SW480 (cell line): ENCODE data around the gene DHFR2.
"Not testable (repeated sequence)": the region's sequence is repeated elsewhere in the genome, so short reads cannot be mapped to it uniquely, and the experiment has no call there.

Source experiments
- DNase-seq: peaks from one replicate; pipeline ENCODE4 v3.0.0-alpha.2; 2016; ENCODE audit warnings: low spot score

The DHFR2 gene

DNA sequence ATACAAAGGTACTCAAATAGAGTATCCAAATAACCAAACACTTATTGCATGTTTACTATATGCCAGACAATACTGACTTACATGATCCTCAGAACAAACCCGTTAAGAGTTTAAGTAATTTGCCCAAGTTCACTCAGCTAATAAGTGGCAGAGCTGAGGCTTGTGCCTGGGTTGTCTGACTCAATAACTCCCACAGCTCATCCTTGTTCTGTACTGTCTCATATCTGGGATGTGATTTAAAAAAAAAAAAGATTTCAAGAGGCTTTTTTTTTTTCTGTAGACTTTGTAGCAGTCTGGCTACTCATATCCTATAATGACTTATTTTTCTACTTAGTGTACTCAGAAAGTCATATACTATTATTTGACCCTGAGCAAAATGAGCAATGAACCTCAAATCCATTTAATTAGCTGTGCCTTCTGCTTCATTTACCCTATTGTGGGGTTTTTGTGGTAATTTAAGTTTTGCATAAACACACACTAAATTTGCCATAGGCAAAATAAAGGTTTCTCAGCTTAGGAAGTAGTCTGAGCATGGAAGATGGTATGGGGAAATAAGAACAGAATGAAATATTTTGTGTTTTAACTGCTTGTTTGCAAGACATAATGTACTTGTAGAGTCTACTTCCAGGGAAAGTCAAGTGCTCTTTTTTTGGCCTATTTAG, 3.2 kb upstream of the DHFR2 start:
- no peak for DNase-seq

DNA sequence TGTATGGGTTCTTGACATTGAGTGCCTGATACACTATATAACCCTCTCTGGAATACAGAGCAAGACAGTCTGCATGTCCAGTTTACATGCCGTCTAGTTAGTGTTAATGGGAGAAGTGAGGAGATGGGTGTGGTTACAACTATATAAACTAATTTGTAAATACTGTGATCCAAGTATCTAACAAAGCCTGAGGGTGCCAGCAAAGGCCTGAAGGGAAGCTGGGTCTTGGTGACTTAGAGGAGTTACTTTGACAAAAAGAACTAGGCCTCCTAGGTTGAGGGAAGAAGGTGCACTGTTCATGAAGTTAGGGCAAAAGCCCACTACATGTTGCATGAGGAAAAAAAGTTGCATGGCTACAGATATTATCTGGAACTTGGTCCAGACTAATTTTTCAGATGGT, 2.4 kb upstream of the DHFR2 start:
- DNase-seq: no peak

DNA sequence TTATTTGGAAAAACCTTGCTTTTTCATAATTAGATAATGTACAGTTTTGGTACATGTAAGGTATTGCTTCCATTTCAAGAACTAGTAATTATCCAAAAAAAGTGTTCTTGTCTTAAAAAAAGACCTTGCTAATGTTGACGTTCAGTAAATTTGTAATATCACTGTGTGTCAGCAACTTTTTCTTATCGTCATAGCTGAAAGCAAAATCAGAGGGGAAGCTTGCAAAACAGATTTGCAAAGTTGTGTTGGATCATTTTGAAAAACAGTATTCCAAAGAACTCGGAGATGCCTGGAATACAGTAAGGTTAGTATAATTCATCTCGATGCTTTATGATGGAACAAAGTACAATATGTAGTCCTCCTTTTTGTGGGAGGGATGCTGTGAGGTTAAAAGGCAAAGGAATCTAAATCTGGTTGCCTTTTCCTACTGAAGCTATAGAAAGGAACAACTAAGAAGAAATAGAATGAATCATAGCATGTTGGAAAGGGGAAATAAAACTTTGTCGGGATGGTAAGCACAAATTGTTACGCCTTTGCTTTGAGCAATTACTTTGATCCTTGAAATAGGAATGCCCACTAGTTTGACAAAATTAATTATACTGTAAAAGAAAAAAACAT, 1.6 kb upstream of the DHFR2 start:
- DNase-seq: no peak

DNA sequence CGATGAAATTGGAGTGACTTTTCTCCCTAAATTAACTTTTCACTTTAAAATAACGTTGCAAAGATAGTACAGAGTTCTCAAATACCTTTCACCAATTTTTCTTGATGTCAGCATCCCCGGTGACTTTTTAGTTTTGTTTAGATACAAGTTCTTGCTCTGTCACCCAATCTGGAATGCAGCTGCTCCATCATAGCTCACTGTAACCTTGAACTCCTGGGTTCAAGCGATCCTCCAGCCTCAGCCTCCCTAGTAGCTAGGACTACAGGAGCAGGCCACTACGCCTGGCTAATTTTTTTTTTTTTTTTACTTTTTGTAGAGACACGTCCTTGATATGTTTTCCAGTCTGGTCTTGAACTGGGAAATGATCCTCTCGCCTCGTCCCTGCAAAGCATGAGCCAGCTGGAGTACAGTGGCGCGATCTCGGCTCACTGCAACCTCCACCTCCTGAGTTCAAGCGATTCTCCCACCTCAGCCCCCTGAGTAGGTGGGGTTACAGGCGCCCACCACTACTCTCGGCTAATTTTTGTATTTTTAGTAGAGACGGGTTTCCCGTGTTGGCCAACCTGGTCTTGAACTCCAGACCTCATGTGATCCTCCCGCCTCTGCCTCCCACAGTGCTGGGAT, 892 bp upstream of the DHFR2 start:
- DNase-seq: no peak

DNA sequence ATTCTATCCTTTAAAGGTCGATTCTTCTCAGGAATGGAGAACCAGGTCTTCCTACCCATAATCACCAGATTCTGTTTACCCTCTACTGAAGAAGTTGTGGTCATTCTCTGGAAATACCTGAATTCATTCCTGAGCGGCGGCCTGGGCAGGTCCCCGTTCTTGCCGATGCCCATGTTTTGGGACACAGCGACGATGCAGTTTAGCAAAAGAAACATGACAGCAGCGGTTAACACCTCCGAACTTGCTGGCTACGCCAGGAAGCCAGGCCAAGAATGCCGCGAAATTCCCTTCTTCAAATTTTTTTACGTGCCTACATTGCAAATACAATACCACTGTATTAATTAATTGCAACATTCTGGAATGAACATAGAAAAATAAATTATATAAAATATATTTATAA, 1.4 kb downstream of the DHFR2 start:
- DNase-seq: no peak

DNA sequence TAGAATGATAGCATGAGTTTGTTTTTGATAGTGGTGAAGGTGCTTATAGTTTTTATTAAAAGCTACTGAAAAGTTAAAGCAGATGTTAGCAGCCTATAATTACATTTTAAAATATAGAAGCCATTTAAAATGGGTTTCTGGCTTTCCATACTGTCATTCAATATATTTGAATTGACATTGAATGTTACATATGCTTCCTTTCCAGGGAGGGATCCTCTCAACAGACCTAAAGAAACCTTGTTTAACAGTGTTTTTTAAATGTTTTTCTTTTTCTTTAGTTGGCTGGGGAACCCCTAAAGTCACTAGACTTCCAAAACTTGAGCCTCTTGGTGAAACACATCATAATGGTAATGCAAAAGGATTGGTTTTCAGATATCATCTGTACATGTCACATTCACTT, 12.2 kb downstream of the DHFR2 start:
- DNase-seq: no peak

DNA sequence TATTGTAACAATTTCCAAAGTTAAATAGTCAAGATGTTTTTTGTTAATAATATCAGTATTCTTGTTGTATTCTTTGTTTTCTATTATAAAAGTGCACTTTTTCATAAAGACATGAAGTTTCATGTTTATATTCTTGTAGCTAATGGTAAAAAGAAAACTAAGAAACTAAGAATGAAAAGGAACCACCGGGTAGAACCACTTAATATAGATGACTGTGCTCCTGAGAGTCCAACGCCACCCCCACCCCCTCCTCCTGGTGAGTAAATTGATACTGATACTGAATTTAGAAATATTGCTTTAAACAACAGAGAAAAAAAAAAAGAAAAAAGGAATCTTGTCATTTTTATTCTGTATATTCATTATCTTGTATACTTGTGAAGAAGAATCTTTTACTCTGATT, 13.4 kb downstream of the DHFR2 start:
- DNase-seq: no peak

DNA sequence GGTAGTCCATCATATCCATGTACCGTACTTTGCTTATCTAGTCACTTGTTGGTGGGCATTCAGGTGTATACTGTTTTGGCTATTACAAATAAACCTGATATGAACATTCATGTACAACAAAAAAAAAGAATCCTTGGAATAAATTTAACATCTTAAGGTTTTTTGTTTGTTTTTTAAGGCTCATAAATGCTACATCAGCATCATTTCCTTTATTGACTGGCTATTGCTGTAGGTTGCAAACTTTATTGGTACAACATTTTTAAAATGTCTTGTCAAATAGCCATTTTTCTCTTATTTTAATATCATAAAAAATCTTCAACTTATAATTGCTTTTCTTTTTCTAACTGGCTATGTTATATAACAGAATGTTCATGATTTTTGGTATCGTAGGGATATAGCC, 16.2 kb downstream of the DHFR2 start:
- DNase-seq: no peak

DNA sequence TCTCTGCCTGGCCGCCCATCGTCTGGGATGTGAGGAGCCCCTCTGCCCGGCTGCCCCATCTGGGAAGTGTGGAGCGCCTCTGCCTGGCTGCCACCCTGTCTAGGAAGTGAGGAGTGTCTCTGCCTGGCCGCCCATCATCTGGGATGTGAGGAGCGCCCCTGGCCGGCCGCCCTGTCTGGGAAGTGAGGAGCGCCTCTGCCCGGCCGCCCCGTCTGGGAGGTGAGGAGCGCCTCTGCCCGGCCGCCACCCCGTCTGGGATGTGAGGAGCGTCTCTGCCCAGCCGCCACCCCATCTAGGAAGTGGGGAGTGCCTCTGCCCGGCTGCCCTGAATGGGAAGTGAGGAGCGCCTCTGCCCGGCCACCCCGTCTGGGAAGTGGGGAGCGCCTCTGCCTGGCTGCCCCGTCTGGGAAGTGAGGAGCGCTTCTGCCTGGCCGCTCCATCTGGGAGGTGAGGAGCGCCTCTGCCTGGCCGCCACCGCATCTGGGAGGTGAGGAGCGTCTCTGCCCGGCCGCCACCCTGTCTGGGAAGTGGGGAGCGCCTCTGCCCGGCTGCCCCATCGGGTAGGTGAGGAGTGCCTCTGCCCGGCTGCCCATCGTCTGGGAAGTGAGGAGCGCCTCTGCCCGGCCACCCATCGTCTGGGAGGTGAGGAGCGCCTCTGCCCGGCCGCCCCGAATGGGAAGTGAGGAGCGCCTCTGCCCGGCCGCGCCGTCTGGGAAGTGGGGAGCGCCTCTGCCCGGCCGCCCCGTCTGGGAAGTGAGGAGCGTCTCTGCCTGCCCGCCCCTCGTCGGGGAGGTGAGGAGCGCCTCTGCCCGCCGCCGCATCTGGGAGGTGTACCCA, 18.4 kb downstream of the DHFR2 start:
- not testable (repeated sequence) for DNase-seq

DNA sequence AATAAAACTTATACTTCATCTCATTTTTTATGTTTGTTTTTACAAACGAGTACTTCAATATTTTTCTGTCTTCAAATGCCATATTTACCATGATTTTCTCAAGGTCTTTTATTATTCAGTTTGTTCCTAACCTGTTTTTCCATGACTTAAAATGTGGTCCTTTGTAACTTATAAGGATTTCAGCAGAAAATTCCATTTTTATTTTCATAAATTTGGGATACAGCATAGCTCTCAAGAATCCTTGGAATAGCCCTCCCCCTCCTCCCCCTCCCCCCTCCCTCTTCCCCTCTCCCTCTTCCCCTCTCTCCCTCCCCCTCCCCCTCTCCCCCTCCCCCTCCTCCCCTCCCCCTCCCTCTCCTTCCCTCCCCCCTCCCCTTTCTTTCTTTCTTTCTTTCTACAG, 19.4 kb downstream of the DHFR2 start:
- DNase-seq: no peak

DNA sequence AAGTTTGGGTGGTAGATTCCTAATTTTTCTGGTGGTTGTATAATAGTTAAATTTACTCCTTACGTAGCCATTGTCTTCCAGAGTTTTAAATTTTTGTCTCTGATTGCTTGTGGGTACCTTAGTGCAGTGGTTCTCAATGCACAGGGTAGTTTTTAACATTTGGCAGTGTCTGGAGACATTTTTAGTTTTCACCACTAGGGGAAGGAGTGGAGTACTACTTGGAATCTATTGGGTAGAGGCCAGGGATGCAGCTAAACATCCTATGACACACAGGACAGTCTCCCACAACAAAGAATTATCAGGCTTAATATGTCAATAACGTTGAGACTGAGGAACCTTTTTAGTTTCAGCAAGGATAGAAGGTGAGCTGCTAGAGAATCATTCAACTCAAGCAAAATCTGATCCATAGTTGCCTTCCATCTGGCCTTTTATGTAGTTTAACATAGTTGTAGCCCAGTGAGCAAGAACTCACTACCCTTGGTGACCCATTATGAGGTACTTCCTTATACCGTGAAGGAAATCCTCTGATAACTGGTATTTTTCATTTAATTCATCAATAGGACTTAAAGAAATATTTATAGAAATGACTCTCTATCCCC, 25.7 kb downstream of the DHFR2 start:
- peak; percentile 7 for DNase-seq

DNA sequence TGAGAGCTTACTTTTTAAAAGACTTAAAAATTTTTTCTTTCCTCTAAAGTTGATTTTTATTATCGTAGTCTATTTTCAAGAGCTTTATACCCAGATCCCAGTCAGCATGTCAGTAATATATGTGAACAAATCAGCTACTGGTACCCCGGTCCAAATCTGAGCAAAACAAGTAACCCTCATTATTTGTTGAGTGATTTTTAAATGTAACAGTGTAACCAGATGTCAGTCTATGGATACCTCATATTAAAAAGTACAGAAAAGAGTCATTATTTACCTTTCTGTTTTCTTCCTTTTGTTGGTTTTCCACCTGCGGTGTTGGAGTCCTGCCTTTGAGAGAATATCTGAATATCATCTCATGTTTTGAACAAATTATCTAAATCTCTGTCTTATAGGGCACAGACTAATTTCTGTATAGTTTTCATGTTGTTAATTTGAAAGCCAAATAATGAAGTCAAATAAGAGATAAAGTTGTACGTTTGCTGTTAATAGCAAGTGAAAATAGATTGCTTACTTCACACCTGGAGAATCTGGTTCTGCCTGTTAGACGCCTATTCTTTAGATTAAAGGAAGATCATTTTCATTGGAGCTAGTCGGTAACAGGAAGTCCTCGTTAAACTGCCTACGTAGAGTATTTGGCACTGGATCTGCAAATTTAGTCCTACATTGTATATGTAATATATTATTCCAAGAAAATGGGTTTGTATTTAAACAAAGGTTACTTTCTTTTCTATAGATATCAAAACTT, 34.5 kb downstream of the DHFR2 start, which contains the start of gene STX19:
TSS of gene STX19 (minus strand) at position 505 of the 745 bp plus-strand sequence. CDS start 13,328 bp downstream, outside the sequence.
- DNase-seq: no peak

DNA sequence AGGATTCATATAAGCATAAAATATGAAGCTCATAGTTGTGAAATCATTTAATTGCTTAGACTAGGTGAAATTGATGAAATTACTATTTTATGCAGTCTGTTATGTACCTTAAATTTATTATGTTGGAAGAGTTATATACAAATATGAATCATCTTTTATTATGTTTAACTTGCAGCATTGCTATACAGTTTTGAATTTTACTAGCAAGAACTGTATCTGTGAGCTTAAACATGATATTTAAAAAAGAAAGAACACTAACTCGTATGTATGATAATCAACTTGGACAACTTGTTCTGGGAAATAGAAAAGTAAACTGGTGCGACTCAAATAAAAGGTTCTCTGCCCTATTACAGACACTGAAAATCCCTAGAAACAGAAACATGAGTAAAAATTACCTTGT, 36.1 kb downstream of the DHFR2 start:
- DNase-seq: no peak

DNA sequence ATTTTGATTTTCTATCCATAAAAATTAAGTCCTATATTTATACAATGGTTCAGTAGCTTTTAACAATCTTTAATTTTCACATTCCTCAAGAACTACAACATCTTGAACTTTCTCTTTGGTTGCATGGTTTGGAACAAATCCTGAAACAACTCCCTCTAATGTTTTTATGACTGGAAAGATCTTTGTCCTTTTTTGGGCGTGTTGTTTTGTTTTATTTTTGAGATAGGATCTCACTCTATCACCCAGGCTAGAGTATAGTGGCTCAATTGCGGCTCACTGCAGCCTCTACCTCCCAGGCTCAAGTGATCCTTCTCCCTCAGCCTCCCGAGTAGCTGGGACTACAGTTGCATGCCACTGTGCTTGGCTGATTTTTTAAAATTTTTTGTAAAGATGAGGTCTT, 38.3 kb downstream of the DHFR2 start:
- DNase-seq: no peak

DNA sequence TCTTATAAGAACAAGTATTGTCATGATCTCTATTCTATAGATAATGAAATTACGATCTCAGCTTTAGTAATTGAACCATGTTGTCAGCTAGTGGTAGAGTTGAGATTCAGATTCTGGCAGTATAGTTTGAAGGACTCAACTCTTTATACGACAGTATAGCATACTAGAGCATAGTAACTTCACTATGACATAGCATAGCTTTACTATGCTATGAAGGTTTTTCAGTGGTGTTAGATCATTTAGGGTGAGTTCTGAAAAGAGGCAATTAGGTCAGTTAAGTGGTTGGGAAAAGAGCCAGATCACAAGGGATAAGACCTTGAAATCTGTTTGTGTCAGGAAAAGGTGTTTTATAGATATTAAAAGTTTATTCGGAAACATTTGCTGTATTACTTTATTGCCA, 42.4 kb downstream of the DHFR2 start:
- DNase-seq: no peak

DNA sequence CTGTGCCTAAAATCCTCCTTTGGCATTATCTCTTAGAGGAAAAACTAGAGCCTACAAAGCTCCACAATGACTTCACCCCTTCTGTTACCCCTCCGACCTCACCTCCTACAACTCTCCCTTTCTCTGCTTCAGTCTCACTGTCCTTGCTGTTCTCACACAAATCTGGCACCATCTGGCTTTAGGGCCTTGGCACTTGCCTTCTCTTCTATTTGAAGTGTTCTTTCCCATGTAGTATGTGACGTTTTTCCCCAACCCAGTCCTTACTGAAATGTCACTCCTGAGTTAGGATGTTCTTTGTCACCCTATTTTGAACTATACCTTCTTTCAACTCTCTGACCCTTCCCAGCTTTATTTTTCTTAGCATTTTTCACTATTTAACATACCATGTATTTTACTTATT, 43.1 kb downstream of the DHFR2 start:
- DNase-seq: no peak

DNA sequence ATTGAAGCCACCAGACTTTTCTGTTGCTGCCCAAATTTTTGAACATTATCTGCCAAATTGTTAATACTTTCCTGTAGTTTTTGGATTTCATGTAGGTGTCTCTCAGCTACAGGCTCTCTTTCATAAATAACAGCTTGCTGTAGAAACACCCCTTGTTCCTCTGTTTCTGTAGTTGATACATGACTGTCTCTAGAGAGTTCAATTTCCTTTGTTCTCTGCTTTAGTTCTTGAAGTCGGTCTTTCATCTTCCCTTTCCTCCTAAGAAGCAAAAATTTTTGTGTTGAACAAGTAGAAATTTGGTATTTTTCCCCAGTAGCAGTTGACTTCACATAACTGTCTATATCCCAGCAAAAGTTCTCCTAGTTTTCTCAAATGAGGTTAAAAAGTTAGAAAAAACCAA, 47.7 kb downstream of the DHFR2 start:
- DNase-seq: no peak

DNA sequence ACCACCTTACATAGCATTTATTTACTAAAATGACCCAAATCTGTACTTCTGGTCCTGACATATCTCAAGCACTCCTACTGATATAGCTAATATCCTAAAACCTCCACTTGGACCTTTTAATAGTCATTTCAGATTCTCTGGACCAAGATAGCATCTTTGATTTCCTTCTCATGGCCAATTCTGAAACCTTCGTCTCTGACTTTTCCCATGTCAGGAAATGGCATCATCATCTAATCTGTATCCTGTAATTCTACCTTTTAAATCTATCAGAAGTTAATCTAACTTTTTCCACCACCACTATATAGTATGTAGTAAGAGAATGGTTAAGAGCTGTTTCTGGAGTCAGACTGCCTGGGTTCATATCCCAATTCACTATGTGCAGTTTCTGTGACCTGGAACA, 50.5 kb downstream of the DHFR2 start:
- DNase-seq: no peak

DNA sequence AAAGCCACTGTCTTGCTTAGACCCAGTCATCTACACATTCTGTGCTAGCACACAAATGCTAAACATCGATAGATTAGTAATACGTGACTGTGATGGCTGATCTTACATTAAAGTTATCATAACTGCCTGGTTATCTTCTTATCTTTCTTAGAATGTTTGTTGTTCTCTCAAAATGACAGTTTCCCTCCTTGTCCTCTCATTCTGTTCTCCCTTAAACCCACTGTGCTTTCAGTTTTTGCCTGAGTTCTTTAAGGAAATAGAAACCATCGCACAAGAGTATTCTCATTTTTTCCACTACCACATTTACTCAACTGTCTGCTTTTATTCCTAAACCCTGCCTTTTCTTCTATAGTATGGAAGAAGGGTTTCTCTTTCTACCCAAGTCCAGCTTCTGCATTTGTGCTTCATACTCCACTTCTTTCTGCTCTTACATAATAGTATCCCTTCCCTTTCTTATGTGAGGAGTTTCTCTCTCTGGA, 51.4 kb downstream of the DHFR2 start:
- DNase-seq: no peak

DNA sequence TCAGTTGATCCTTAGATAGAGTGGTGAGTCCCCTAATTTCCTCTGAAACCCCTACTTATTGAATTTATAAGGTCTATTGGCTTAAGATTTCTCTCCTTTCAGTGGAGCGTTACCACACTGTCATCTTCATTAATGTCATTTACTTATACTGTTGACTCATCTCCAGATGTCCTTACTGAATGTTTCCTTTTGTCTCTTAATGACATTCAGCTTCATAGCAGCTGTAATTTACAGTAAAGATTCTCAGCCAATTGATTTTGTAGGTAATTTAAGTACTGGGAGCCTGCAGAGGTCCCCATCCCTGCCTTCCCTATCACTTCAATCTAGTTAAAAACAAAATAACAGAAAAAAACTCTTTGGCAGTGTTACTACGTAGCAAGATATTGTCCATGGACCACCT, 53.1 kb downstream of the DHFR2 start:
- DNase-seq: no peak

DNA sequence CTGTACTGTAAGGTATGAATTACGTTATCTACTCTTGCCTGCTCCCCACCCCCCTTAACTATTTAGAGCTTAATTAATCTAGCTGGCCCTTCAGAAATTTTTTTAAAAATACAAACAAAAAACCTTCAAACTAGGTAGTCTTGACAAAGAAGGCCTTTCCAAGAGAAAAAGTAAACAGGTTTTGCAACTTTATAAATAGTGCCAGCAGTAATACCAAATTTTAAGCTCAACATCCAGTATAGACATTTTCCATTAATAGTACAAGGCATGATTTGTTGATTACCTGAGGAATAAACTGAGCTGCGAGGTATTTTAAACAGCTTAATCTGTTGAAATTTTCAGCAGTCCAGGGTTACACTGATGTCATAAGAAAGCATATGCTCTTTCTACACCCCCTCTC, 54.5 kb downstream of the DHFR2 start:
- no peak for DNase-seq
